ENCODE data around the gene SLC7A10.

SLC7A10 gene

DNA sequence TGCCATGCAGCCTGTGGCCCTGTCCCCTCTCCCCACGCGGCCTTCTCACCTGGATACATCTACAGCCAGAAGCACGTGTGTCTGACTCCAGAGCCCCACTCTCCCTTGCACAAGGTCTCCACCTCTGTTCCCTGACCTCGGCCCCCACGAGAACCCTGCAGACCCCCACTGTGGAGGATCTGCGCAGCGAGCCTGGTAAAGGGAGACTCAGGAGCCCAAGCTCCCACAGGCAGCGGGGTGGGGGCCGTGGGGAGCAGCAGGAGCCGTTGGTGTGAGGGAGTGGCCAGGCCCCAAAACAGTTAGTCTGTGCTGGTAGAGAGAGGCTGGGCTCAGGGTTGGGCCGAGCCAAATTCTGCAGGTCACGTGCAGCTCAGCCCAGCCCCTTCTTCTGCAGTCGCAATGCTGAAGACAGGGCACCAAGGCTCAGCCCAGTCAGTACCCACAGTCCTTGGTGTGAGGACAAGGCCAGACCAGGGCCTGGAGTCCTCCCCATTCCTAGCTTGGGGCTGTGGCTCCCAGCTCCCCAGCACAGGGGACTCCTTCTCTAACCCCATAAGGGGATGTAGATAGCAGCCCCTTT, 28.7 kb upstream of the SLC7A10 start:
- no peak for DNase-seq (ENCODE audit: low spot score)

DNA sequence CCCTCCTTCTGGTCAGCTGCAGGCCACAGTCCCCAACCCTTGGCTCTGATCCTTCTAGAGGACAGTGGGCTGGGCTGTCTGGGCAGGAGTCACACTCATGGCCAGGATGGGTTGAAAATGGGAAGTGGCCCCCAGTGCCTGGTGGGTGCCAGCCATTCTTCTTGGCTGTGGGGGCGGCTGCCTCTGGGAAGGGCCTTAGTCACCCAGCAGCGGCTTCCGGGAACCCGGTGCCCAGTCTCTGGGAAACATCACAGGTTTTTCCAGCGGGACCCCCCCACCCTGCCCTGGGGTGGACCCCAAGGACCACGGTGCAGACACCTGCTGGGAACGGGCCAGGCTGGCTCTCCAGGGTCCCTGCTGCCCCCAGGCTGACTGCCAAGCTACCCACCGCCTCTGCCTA, 27.3 kb upstream of the SLC7A10 start:
- no peak for DNase-seq (ENCODE audit: low spot score)

DNA sequence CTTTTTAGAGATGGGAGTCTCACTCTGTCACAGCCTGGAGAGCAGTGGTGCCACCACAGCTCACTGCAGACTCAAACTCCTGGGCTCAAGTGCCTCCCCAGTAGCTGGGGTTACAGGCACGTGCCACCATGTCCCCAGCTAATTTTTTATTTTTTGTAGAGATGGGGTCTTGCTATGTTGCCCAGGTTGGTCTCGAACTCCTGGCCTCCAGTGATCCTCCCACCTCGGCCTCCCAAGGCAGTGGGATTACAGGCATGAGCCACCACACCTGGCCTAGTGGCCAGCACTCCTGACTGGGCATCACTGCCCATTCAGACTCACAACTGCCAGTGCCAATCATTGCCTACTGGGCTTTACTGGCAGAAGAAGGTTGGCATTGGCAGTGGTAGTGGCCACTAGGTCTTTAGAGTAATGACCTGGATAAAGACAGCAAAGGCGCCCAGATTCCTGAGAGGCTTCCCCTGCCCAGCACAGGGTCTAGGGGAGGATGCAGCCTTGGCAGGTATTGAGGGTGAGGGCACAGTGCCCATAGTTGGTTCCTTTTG, 26.8 kb upstream of the SLC7A10 start:
- no peak for DNase-seq (ENCODE audit: low spot score)

DNA sequence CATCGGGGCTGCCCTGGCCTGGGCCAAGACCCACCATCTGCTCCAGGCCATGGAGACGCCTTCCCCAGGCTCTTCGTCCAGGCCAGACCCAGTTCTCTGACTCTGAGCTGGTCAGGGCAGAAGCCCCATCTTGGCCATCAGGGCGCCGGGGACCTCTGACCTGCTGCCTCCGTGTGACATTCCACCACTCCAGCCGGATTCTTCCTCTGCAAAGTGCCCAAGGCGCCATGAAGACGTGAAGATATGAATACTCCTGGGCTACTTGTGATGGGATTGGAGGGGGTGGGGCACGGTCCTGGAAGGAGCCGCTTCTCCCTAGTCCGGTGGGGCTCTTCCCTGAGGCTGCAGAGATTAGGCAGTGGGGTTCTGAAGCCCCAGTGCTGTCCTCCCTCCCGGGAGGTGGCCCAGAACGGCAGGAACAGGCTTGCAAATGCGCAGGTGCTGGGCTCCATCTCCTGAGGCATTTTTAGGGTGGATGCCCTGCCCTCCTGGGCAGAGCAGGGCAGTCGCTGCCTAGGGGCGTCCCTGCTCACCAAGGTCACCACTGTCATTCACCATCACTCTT, 26.0 kb upstream of the SLC7A10 start:
- DNase-seq (ENCODE audit: low spot score) = no peak

DNA sequence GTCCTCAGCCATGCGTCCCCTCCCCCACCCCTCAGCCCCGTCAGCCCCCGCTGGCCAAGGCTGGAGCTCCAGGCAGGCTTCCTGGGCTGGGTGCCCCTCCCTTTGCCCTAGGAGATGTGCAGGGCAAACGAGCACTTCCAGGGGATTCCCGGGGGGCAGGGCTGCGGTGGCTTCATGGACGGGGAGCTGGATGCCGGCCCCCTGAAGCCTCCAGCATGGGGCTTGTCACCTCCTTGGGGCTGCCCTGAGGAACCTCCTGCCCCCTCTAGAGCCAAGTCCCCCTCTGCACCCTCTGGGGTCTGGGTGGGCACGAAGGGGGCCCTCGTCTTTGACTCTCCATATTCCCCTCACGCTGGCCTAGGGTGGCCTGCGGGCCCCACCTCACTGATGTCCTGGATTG, 25.4 kb upstream of the SLC7A10 start:
- DNase-seq (ENCODE audit: low spot score) = no peak

DNA sequence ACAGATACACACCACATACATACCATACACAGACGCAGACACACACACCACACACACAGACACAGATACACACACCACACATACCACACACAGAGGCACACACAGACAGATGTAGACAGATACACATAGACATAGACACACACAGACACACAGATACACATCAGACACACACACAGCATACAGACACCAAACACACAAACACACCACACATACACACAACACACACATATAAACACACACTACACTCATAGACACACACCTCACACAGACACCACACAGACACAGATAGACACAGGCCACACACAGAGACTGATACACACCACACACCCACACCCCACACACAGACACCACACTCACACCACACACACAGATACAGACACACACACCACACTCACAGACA, 24.9 kb upstream of the SLC7A10 start:
- DNase-seq (ENCODE audit: low spot score) = no peak

DNA sequence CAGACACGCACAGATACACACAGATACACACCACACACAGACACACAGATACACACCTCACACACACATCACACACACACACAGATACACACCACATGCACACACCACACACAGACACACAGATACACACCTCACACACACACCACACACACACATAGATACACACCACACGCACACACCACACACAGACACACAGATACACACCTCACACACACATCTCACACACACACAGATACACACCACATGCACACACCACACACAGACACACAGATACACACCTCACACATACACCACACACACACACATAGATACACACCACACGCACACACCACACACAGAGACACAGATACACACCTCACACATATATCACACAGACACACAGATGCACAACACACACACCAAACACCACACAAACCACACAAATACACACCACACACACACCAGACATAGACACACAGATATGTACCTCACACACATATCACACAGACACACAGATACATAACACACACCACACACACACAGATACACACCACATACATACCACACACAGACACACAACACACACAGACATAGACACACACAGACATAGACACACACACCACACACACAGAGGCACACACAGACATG, 24.2 kb upstream of the SLC7A10 start:
- DNase-seq (ENCODE audit: low spot score) = no peak

DNA sequence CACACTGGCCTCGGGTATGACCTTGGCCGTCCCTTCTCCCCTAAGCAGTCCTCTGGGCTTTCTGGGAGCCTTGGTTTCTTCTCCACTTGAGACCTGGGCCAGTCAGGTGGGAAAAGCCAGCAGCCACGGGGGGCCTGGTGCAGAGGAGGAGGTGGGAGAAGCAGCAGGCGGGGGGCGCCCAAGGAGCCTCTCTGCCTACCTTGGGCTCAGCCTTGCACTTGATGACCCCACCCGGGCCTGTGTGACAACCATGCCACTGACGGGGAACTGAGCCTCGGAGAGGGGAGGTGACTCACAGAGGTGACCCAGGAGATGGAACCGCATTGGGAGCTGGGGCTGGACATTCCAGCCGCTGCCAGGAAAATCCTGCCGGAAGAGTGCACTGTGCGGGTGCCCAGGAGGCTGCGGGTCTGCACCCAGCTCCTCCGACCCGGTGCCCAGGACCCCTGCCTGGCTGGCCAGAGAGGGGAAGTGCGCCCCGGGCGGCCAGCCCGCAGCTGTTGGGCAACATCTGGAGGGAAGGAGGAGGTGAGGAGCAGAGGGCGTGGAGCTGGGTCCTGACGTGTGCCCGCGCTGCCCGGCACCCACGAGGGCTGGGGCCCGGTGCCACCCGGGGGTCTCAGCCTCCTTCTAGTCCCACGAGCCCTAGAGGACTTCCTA, 23.4 kb upstream of the SLC7A10 start:
- no peak for DNase-seq (ENCODE audit: low spot score)

DNA sequence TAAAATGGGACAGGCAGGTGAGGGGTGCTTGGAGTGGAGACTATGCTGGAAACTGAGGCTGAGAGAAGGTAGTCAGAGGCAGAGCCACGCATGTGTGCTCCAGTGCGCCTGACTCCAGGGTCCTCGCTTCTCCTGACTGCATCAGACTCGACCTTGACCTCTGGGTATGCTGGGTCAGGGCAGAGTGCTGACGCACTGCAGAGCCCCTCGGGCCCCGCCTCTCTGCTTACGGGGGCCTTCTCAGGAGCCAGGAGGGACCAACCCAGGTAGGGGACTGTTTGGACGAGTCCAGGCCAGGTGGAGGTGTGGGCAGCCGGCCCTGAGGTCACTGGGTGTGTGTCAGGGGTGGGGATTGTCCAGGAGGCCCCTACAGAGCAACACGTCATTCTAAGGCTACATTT, 22.9 kb upstream of the SLC7A10 start:
- no peak for DNase-seq (ENCODE audit: low spot score)

DNA sequence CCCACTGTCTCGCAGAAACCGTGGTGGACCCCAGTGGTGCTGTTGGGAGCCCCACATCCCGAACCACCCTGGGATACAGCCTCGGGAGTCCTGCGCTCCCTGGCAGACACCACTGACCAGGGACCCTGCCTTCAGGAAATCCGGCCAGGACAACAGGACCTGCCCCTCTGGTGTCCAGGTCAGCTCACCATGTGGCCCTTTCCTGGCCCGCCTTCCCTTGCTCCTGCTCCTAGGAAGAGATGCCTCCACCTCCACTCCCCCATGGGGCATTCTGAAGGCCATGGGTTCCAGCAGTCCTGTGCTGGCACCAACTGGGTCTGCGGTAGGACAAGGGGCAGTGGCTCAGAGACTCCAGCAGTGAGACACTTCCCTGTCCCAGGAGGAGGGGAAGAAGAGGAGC, 22.5 kb upstream of the SLC7A10 start:
- no peak for DNase-seq (ENCODE audit: low spot score)

DNA sequence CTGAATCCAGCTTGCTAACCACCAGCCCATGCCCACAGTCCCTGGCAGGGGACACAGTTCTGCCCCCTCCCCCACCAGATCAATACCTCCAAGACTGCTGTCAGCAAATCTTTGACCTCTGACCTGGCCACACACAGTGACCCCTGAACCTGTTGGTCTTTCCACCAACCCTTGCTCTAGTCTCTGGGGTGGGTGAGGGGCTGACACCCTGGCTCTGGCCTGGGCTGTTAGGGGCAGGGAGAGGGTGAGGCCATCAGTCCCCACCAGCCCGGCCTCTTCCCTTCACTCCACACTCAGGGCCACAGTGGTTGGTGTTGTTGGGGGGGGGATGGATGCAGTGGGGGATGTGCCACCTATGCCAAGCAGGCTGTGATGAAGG, 21.8 kb upstream of the SLC7A10 start:
- no peak for DNase-seq (ENCODE audit: low spot score)

DNA sequence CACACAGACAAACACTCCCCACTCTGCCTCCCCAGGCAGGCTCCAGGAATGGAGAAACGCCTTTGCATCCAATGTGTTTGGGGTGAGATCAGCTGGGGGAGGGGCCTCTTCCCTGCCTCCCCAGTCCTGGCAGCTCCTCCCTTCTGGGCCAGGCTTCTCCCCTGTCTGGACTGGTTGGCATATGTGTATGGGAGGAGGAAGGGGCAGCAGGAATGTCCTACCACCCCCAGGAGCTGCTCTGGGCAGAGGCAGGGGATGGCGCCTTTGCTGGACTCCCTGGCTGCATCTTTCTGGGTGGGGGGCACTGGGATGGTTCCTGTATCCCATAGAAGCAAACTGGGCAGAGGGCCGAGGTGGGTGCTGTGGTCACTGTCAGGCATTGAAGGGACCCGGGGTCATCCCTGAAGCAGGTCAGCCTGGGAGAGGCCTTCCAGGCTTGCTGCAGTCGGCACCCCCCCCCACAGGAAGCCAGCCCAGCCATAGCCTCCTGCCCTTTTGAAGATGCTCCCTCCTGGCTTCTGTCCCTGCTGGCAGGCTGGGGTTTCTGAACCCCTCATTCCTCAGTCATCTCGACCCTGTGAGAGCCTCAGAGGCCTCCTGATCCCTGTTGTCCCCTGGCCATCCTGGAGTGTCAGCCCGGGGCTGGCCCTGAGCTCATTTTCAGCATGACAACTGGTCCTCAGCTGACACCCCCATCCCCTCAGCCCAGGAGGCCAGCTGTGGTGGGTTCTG, 21.2 kb upstream of the SLC7A10 start:
- DNase-seq (ENCODE audit: low spot score) = no peak

DNA sequence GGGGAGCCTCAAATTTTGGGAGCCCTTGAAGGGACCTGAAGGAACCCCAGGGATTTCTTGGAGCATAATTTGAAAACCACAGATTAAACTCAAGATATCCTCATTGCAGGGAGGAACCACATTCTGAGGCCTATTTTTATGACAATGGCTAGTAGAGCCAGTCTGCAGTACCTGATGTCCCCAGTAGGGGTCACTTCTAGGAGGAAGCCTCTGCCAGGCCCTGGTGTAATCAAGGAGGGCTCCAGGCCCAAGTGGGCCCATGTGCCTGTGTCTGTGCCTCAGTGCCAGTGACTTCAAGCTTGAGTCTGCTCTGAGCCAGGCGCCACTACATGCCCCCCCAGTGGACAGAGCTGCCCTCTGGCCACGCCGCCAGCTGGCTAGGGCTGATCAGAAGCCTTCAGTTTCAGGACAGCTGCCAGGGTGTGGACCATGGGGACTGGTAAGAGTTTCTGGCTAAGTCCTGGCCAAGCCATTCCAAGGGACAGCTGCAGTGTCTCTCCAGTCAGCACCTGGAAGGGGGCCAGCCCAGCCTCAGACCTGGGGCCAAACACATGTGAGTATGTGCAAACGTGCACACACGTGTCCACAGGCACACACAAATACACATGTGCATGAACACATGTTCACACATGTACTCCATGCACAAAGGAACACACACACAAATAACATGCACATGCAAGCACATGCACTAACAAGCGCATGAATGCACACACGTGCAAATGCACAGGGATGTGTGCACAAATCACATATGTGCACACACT, 20.5 kb upstream of the SLC7A10 start:
- DNase-seq (ENCODE audit: low spot score) = no peak

DNA sequence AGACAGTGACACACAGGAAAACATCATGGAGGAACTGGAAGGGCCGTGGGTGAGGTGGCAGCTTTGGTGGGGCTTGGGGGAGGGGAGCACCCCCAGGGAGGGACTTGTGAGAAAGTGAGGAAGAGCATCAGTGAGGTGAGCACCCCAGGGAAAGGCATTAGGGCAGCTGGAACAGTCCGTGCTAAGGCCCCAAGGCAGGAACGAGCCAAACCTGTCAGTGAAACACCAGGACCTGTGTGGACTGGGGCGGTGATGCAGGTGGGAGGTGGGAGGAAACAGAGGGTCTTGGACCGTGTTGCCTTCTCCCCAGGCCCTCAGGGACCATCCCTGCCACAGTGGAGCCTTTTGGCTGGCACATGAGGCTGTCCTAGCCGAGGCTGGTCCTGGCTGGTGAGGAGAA, 17.3 kb upstream of the SLC7A10 start:
- DNase-seq (ENCODE audit: low spot score) = no peak

DNA sequence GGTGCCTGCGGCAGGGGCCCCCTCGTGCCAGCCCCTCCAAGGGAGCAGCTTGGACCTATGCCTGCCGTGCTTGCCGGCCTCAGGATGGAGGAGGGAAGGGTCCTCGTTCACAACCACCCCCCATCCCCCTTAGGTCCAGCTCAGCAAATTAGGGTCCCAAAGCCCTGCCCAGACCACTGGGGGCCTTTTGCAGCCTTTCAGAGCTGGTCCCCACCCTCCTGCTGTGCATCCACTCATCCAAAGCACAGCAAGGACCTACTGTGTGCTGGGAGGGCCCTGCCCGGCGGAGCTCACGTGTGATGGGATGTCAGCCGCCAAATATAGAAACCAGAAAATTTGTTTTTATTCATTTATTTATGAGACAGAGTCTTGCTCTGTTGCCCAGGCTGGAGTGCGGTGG, 16.5 kb upstream of the SLC7A10 start:
- DNase-seq (ENCODE audit: low spot score) = no peak

DNA sequence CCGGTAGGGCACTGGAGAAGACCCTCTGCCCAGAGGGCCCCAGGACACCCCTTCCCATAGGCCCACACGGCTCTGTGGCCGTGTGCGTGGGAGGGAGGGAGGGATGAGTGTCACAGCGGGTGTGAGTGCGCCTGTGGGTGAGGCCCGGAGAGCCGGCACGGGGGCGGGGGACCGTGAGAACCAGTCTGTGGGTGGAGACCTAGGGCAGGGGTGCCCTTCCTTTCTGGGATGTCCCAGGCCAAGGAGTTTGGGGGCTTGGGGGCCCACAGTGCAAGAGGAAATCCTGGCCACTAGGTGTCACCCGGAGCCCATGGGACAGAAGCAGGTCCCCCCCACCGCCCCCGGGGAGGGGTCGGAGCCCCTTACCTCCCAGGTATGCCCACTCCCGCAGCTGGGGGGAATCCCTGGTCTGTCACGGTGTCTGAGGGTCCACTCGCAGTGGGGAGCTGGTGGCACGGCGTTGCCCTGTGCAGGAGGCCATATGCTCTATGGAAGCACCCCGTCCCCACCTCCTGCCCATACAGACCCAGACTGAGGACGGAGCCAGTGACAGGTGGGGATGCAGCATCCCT, 16.0 kb upstream of the SLC7A10 start:
- DNase-seq (ENCODE audit: low spot score) = peak; percentile 61

DNA sequence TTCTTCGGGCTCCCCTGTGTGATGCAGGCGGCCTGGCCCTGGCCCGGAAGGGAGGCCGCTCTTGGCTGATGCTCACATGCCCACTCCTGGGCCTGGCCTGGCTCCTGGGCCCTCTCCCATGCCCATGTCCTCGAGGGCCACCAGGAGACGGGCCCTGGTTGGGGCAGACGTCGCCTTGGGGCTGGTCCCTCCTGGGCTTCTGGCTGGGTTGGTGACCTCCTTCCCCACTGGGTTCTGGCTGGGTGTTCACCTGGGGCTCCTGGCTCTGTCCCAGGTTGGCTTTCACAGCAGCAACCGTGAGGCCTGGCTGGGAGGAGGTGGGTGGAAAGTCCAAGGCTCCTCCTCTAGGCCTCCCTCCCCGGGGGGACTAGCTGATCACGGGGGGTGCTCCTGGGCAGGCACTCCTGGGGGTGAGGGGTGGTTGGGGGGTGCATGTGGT, 15.5 kb upstream of the SLC7A10 start:
- DNase-seq (ENCODE audit: low spot score) = no peak

DNA sequence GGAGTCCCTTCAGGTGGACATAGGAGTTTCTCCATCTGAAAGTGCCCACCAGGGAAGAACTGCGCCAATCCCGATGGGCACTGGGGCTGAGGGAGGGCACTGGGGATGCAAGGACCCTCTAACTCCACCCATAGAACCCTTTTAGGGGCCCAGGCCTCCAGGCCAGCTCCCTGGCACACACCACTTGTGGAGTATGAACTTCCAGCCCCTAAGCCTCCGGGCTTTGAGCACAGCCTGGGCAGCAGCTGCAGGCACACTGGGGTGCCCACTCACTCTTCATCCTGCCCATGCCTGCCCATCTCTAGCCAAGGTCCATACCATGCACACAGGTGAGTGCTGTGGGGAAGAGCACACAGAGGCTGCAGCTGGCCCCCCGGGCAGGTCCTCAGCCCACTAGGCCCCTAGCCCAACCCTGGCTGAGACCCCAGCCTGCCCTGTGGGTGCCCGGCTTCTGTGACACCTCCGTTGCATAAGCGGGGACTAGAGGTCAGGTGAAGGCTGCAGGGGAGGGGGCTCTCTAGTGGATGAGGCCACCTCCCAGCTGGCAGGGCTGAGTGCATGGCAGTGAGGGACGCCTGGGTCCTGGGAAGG, 14.6 kb upstream of the SLC7A10 start:
- no peak for DNase-seq (ENCODE audit: low spot score)

DNA sequence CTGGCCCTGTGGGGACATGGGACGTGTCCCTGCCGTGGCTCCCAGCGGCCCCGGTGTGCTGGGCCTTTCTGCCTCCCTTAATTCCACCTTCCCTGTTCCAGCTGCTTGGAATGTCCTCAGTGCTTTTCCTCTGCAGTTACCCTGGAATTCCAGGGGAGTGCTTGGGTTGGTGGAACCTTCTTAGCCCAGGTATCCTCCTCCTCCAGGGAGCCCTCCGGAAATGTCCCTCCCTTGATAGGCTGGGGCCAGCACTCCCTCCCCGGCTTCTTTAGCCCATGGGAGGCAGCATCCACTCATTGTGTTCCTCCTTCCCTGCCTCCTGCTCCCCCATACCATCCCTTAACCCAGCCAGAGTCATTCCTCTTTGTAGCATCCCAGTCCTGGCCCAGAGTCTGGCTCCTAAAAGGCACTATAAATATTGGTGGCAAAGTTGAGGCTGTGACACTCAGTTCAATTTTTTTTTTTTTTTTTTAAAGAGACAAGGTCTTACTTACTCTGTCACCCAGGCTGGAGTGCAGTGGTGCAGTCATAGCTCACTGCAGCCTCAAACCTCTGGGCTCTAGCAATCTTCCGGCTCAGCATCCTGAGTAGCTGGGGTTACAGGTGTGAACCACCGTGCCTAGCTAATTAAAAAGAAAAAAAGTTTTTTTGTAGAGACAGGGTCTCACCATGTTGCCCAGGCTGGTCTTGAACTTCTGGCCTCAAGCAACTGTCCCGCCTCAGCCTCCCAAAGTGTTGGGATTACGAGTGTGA, 13.7 kb upstream of the SLC7A10 start:
- DNase-seq (ENCODE audit: low spot score) = no peak

DNA sequence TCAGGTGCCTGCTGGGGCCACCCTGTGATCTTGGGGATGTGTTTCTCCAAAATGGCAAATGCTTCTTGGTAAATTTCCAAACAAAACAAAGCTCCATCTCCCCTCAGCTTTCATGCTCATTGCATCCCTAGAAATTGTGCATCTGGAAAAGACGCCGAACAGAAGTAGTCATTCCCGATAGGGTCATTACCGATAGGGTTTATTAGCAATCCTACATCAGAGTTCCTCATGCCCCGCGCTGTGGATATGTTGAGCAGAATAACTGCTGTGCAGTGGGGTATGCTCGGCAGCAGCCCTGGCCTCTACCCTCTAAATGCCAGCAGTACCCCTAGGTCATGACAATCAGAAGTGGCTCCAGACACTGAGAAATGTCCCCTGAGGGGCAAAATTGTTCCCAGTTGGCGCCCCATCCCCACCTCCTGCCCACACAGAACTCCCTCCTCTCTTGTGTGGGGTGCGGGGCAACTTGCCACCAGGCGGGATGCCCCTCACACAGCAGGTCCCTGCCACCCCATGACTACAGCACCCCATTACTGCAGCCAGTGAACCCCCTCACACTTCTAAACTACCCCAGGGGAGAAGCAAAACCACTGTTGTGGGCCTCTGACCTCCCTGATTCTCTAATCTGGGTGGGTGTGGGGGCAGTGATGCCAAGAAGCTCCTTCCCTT, 13.0 kb upstream of the SLC7A10 start:
- DNase-seq (ENCODE audit: low spot score) = no peak

All from AG20443 (cell line).